Midbrain (tissue), 1 donor: ENCODE measurements around the gene BLOC1S4.
A peak's percentile ranks its signal among the peaks of the same experiment; 100 is the strongest.
"Not testable (repeated sequence)": the region's sequence is repeated elsewhere in the genome, so short reads cannot be mapped to it uniquely, and the experiment has no call there.

Source experiments
- DNase-seq: peaks from one replicate; lab custom pipeline; 2025; lab: John Stamatoyannopoulos, UW

BLOC1S4 gene

DNA sequence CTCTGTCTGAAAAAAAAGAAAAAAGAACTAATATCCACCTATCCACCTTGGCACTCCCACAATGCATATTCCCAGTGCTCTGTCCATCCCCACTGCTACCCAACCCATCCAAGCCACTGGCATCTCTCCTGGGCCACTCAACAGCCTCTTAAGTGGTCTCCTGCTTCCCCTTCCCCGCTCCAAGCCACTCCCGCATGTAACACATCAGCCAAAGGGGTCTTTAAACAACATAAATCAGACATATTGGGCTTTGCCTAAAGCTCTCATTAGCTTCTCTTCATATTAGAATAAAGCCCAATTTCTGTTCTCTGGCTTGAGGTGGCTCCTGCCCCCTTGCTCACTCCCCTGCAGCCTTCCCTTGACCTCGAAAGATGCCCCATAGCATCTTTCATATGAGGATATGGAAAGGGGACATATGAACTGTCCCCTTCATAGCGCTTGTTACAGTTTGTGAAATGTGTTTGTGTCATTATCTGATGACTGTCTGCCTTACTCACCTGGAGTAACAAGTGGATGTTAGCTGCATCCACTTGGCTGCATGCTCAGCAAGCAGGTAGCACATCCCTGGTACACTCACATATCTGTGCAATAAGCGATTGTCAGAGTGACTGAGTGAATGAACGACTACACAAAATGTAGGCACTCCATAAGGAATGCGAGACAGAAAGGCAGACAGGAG, 3.1 kb downstream of the BLOC1S4 start:
- no peak for DNase-seq

DNA sequence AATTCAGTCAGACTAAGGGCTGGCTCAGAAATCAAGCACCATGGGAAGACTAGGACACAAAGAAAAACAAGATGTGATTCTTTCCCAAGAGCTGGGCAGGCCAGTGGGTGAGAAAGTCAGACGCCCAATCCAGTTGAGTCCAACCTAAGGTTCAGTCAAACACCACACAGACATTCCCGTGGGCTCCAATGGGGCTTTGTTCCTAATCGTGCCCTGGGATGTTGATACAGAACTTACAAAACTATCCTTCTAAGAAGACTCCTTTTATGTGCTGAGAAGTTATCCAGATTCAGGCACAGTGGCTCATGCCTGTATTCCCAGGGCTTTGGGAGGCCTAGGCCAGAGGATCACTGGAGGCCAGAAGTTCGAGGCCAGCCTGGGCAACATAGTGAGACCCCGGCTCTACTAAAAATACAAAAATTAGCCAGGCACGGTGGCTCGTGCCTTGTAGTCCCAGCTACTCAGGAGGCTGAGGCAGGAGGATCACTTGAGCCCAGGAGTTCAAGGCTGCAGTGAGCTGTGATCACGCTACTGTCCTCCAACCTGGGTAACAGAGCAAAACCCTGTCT, 3.7 kb downstream of the BLOC1S4 start:
- no peak for DNase-seq

DNA sequence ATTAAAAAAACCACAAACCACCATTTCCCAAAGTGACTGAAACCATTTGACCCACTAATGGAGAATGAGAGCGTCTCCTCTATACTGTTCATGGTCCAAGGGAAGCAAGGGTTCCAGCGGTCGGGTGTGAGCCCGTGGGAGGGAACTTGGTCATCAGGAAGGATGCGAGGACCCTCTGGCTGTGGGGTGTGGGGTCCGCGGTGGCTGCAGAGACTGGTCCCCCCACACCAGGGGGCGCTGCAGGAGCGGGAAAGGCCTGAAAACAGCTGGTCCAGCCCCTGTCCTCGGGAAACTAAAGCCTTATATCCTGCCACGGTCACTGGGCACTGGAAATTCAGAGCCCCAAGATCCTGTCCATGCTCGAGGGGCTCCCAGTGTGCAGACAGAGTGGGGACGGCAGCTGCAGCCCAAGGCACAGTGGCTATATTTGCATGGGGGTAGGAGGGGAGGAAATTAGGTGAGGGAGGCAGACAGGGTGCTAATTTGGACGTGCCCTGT, 4.3 kb downstream of the BLOC1S4 start:
- peak; percentile 88 for DNase-seq

DNA sequence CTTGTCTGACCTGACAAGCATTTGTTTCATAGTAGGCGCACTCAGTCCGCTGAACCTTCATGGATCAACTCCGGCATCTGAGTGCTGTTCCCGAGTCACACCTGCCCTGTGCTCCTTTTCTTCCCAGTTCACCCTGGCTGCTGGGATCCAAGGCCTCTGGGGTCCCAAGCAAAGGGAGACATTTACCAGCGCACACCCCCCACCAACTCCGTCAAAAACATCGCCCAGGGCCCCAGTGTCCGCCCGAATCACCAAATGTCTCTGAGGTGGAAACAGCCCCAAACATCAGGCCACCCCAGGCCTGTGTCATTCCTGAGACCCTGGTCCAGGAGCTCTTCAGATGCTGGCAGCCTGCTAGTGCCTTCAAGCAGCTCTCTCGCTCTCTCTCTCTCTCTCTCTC, 5.1 kb downstream of the BLOC1S4 start:
- no peak for DNase-seq

DNA sequence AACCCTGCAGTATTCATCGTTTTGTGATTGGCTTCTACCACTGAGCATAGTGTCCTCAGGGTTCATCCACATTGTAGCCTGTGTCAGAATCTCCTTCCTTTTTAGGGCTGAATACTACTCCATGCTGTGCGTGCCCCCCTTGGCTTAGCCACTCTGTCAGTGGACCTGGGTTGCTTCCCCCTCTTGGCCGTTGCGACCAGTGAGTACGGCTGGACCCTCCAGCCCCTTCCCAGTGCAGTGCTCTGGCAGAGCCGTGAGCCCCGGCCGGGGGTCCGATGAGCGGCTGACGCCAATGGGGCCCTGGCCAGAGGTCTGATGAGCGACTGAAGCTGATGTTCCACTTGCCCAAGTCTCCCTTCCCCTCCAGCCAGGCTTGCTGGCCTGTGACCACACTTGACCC, 6.9 kb downstream of the BLOC1S4 start:
- DNase-seq = no peak

DNA sequence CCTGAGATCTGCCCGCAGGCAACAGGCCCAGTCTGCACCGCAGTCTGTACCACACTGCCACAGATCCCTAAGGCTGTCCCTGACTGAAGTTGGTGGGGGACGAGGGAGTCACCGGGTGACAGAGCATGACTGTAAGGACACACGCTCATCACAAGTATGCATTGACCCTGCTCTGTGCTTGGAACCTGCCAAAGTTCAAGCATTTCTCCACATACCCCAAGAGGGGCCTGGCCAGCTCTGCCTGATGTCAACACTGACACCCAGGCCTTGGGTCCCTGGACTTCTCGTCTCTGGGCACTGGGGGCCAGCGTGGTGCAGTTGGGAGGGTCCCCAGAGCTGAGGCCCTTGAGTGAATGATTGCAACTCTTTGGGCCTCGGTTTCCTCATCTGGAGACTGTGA, 7.9 kb downstream of the BLOC1S4 start:
- no peak for DNase-seq

DNA sequence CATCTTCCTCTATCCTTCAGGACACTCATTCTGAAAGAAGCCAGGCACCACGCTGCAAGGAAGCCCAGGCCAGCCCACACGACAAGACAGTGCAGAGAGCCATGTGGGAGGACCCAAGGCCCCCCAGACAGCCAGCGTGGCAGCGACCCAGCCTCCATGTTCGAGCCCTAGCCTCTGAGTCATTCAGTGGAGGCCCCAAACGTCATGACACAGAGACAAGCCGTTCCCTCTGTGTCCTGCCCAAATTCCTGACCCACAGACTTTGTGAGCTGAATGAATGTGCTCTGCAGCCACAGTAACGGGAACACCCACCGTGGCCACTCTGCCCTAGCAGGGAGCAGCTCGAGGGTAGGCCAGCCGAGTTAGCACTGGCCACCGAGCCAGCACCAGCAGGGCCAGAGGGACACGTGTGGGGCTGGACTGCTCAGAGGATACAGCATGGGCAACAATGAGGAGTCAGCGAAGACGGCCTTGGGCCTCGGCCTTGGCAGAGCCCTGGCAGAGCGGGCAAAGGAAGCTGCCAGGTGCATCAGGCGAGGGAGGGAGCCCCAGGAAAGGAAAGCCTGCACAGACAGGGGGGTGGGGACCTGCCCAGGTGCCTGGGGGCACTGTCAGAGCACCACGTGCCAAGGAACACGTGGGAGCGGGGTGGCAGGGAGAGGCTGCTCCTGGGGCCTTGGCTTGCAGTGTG, 8.6 kb downstream of the BLOC1S4 start:
- DNase-seq = peak; percentile 45

DNA sequence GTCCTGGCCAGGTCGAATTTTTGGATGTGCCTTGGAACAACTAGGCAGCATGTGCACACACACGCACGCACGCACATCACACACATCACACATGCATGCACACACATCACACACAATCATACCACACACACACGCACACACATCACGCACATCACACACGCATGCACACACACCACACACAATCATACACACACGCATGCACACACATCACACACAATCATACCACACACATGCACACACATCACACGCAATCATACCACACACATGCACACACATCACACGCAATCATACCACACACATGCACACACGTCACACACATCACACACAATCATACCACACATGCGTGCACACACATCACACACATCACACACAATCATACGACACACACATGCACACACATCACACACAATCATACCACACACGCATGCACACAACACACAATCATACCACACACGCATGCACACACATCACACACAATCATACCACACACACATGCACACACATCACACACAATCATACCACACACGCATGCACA, 9.5 kb downstream of the BLOC1S4 start:
- not testable (repeated sequence) for DNase-seq

DNA sequence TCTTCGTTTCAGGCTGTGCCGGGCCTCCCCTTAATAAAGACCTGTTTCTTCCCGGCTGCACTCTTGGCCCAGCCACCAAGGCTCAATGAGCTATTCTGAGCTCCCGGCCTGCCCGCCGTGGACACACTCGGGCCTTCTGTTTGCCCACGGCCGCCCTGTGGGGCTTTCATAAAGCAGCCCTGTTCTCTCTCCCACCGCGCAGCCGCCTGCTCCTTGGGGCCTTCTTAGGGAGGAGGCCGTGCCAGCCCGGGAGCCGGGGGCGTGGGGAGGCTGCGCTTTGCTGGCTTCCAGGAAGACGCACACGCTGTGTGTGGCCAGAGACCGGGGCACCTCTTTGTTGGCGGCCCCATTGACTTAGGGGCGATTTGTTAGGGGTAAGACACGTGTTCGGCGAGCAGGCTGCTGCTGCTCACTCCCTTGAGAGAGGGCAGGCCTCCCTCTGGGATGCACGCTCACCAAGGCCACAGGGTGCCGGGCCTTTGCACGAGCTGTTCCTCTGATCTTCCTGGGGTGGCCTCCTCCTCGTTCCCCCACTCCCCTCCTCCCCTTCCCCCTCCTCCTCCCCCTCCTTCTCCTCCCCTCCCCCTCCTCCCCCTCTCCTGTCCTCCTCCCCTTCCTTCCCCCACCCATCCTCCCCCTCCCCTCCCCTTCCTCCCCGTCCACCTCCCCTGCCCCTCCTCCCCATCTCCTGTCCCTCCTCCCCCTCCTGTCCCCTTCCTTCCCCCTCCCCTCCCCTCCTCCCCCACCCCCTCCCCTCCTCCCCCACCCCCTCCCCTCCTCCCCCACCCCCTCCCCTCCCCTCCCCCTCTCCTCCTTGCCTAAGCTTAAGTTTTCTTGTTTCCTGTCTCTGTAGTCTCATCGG, 11.3 kb downstream of the BLOC1S4 start:
- DNase-seq = peak; percentile 90

DNA sequence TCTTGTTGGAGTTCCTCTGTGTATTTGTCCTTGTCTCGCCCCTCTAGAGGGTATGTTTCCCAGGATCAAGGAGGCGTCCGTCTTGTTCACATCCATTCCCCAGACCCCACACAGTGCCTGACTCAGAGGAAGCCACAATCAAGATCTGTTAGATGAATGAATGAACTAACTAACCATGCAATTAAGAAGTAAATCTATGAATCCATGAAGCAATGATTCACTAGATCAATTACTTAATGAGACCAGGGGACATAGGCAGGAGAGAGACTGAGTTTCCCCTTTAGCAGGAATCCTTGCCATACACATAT, 11.9 kb downstream of the BLOC1S4 start:
- no peak for DNase-seq

DNA sequence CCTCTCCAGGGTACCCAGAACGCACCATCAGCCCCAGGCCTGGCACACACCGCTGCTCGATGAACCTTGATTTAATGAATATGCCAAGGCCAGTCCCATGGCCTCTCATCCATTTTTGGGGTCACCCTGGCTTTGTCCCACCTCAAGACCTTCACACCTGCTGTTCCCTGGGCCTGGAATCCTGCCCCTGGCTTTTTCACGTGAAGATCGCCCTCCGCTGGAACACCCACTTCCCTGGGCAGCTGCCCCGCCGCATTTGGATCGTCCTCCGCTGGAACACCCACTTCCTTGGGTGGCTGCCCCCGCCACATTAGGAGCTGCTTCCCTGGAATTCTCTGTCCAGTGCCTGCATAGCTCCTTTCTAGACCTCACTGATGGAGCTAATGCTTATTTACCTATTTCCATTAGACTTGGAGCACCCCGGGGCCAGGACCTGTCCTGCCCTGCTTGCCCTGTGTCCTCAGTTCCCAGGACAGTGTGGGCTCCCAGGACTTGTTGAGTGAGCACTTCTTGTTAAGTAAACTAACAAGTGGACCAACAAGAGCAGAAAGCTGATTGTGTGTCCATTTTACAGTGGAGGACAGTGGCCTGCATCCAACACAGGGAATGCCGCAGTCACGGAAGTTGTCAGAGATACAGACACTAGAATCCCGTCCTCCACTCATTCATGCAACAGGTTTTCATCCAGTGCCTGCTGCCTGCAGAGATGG, 12.5 kb downstream of the BLOC1S4 start:
- DNase-seq = no peak

DNA sequence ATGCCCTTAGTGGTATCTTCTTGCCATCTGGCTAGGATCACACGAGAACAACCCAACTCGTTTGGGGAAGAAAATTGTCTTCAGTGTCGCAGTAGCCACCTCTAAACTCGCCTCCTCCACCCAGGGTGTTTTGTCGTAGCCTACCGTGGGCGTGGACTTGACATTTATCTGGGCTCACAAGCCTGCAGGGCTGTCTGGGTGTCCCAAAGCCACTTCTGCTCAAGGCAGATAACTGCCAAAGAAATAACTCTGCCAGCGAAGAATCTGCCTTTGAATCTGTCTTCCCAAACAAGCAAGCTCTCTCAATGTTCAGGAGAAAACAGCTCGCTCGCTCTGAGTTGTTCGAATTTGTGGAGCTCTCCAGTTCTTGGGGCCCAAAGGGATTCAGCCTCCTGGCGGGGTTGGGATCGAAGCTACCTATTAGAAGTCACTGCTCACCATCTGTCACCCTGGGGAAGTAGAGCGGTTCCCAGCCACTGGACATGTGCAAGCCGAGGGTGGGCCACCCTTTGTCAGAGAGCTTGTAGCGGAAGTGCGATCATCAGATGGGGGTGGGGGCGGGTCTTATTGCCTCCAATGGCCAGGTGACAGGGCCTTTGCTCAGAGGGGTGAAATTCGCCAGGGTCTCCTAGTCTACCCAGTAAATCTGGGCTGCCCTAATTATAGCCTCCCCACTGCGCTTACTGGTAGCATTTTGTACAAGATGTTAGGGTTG, 14.8 kb downstream of the BLOC1S4 start:
- no peak for DNase-seq

DNA sequence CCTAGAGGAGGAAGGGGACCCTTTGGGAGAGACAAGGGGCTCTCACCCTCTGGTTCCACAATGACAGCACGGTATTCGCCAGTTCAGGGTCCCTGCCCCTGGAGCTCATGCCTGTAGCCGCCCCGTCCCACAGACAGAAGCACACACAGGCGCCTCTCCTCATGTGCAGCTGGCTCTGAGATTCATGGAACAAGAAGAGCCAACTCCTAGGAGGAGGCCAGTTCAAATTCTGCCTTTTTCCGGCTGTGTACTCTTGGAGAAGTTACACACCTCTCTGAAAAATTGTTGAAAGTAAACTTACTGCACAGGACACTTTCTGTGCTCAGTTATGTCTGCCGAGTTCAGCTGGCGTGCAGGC, 15.3 kb downstream of the BLOC1S4 start:
- no peak for DNase-seq

DNA sequence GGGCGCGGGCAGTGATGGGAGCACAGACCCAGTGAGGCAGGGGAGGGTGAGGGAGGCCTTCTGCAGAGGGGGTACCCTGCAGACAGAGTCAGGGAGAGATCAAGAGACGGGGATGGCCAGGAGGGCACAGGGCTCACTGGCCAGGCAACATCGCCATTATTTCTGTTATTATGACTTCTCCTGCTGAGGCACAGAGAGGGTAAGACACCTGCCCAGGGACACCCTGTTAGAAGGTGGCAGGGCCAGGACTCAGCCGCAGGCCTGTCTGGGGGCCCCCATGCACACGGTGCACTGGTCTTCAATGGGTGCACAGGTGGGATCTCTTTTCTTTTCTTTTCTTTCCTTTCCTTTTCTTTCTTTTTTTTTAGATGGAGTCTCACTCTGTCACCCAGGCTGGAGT, 15.8 kb downstream of the BLOC1S4 start:
- DNase-seq = no peak

DNA sequence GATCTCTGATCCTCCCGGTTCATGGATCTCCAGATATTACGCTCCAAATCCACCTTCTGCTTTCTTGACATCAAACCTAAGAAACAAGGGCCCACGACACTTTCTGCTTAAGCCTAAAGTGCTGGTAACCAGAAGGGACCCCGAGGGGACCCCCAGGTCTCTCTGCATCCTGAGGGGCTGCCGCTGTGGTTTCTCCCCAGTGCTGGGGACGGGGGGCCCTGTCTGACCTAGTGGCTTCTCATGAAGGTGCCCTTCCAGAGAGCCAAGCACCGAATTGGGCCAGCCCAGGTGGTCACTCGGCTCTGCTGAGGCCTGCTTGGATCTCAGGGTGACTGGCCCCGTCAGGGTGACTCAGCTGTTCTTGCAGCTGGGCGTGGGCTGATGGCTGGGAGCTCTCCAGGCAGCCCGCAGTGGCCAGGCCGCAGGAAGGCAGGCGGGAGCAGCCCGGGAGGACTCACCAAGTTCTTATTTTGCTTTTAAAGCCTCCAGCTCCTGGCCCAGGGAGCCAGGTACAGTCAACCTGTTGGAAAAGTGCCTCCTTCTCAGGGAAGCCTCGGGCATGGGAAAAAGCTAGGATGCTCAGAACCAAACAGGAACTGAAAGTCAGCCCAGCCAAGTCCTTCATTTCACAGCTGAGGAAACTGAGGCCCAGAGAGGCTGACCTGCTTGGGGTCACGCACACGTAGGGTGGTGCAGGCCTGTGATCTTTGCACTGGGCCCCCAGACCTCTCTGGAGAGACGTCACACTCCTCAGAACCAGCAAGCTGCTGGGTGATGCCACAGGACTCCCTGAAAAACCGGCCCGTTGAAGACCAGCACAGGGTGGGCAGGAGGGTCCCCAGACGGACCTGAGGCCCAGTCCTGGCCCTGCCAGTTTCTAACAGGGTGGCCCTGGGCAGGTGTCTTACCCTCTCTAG, 16.7 kb downstream of the BLOC1S4 start:
- DNase-seq = peak; percentile 56

DNA sequence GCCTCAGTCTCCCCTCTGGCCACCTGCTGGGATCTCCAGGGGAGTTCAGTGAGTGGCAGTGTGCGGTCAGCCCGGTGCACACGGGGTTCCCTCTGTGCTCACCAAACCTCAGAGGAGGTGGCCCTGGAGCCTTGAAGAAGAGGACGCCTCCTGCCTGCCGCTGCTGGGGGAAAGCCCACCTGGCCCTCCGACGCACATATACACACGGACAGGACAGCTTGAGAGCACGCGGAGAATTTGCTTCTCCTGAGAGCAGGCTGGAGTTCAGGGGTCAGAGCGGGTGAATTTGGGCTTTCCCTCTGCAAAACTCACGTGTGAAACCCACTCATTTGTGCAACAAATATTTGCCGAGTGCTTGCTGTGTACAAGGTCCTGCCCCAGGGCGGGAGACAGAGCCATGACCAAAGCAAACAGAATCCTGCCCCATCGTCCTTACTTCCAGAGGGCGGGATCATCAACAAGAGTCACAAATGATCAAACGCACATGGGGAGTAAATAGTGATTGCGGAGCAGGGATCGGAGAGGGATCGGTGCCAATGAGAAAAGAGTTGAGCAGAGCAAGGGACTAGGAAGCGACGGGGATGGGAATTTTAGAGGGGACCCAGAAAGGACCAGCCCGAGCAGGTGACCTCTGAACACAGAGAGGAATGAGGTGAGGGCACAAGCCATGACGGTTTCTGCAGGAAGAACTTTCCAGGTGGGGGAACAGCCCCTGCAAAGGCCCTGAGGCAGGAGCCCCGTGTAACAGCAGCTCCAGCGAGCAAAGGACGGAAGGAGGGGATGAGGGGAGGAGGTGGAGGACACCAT, 17.6 kb downstream of the BLOC1S4 start:
- no peak for DNase-seq

DNA sequence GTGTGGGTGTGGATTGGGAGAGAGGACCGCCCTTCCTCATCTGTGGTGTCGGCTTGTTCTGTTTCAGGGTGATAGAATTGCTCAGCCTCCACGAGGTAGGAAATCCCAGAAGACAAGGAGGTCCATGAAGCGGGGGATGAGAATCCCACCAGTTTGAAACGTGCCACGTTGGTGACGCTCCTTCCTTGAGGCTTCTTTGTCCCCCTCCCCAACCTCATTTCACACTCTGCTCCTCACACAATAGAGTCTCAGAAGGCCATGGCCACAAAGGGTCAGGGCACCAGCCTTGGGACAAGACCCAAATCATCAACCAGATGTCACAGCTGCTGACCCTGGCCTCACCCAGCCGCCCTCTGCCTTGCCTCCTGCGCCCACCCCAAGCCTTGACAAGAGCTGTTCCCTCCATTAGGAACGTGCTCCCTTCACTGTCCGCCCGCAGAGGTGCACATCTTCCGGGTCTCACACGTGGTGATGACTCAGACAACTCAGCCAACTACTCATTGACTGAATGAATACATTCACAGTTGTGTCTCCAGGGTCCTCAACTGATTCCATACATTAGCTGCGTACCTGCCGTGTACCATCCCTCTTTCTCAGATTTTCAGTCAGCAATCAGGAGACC, 18.3 kb downstream of the BLOC1S4 start:
- DNase-seq = no peak

DNA sequence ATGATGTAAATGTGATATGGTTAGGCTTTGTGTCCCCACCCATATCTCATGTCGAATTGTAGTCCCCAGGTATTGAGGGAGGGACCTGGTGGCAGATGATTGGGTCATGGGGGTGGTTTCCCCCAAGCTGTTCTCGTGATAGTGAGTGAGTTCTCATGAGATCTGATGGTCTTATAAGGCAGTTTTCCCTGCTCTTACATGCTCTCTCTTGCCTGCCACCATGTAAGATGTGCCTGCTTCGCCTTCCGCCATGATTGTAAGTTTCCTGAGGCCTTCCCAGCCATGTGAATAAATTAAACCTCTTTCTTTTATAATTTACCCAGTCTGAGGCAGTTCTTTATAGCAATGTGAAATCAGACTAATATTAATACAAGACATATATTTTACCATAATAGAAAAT, 23.9 kb downstream of the BLOC1S4 start:
- no peak for DNase-seq

DNA sequence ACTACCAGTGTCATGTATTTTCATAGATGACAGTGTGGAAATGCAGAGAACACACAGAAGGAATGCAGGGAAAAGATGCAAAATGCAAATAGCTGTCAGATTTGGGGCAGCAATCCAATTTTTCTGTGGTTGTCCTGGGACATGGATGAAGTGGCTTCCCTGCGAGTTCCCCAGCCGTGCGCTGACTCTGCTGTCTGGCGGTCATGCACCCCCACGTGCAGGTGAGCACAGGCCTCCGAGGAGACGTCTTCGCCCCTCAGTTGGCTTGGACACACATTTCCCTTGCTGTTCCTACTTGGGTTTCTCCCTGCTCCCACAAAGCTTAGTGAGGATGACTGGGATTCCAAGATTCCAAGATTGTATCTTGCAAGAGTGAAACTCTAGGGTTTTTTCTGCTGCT, 24.4 kb downstream of the BLOC1S4 start:
- DNase-seq = no peak
